Activated CD4-positive, alpha-beta T cell treated with anti-CD3 and anti-CD28 coated beads, Interleukin-2, amount 50 U/mL, for 1 hour (primary cell): ENCODE measurements around the gene CNTRL.
"Not testable (repeated sequence)": the region's sequence is repeated elsewhere in the genome, so short reads cannot be mapped to it uniquely, and the experiment has no call there.

Source experiments
- DNase-seq: peaks from one replicate; pipeline ENCODE4 v3.0.0-alpha.2; 2020

The CNTRL gene, protein sequence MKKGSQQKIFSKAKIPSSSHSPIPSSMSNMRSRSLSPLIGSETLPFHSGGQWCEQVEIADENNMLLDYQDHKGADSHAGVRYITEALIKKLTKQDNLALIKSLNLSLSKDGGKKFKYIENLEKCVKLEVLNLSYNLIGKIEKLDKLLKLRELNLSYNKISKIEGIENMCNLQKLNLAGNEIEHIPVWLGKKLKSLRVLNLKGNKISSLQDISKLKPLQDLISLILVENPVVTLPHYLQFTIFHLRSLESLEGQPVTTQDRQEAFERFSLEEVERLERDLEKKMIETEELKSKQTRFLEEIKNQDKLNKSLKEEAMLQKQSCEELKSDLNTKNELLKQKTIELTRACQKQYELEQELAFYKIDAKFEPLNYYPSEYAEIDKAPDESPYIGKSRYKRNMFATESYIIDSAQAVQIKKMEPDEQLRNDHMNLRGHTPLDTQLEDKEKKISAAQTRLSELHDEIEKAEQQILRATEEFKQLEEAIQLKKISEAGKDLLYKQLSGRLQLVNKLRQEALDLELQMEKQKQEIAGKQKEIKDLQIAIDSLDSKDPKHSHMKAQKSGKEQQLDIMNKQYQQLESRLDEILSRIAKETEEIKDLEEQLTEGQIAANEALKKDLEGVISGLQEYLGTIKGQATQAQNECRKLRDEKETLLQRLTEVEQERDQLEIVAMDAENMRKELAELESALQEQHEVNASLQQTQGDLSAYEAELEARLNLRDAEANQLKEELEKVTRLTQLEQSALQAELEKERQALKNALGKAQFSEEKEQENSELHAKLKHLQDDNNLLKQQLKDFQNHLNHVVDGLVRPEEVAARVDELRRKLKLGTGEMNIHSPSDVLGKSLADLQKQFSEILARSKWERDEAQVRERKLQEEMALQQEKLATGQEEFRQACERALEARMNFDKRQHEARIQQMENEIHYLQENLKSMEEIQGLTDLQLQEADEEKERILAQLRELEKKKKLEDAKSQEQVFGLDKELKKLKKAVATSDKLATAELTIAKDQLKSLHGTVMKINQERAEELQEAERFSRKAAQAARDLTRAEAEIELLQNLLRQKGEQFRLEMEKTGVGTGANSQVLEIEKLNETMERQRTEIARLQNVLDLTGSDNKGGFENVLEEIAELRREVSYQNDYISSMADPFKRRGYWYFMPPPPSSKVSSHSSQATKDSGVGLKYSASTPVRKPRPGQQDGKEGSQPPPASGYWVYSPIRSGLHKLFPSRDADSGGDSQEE (N-terminal part only)

DNA sequence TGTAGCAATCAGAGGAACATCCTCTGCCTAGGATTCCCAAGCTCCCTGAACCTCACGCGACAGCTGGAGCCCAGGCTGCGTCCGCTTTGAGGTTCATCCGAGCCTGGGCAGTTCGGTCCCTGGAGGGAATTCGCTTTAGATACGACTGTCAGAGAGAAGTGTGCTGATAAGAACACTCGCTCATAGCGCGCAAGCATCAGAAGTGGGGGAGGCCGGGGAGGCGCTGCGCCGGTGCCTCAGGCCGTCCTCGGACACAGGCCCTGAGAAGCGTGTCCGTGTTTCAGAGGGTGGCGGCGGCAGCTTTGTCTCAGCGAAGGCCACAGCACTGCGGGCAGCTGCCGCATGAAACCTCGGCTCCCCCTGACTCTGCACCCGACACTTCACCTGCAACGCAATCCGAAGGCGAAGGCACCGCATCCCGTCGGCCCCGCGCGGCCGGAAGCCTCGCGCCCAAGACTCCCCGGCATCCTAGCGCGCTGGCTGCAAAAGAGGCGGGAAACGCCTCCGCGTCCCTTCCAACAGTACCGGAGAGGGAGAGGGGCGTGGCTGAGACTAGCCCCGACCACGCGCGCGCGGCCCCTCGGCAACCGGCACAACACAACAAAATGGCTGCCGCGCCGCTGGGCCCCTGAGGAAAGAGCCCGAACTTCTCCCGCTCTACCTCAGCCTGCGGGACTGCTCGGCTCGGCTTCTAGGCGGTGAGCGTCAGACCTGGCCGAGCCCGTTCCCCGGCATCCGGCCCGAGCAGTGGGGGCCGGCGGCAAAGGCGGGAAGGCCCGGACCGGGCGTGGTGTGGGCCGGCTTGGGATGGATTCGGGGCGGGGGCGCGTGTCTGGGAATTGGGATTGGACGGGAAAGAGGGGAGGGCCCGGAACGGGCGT, at the start of gene CNTRL:
TSS of gene CNTRL (plus strand) at position 586 of the 881 bp plus-strand sequence. CDS start 13,372 bp downstream, outside the sequence.
- peak; percentile 80 for DNase-seq

DNA sequence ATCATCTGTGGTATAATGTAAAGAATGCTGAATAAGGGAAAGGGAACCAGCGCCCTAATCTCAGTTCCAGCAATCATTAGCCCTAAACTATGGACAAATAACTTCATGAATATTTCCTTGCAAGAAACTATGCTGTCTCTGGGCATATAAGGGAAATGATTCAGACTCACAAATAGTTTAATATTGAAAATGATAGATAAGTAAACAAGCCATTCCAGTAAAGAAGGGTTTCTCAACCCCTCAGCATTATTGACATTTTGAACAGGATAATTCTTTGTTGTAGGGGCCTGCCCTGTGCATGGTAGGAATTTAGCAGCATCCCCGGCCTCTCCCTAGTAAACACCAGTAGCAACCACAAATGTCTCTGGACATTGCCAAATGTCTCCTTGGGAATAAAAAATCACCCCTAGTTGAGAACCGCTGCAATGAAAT, 48.5 kb upstream of the CNTRL start:
- DNase-seq, result no peak

DNA sequence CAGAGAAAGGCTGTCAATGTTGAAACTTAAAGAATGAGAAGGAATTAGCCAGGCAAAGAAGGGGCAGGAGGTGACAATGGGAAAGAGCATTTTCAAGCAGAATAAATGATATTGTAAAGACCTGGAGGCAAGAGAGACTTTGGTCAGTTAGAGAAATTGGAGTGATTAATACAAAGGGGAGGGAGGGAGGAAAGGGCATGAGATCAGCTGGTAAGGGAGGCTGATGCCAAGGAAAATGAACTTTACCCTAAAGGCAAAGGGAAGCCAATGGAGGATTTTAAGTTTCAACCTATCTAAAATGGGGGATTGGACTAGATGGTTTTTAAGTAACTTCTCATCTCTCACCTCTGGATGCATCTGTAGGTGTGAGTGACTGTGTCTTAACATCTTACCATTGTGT, 48.0 kb upstream of the CNTRL start:
- no peak for DNase-seq

DNA sequence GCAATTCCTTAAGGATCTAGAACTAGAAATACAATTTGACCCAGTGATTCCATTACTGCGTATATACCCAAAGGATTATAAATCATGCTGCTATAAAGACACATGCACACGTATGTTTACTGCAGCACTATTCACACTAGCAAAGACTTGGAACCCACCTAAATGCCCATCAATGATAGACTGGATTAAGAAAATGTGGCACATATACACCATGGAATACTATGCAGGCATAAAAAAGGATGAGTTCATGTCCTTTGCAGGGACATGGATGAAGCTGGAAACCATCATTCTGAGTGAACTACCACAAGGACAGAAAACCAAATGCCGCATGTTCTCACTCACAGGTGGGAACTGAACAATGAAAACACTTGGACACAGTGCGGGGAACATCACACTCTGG, 46.5 kb upstream of the CNTRL start:
- not testable (repeated sequence) for DNase-seq

DNA sequence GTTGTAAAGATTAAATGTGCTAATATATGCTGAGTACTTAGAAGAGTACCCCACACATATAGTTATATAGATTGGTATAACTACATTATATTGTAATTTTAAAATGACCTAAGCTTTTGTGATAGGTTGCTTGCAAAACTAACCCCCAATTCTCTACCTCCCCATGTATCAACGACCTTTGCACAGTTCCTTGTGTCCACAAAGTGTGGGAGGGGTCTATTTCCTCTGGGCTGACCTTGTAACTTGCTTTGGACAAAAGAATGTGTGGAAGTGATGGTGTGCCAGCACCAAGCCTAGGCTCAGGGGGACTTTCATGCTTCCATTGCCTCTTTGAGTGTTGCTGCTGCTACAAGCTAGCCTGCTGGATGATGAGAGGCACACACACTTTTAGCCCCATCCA, 45.3 kb upstream of the CNTRL start:
- no peak for DNase-seq

DNA sequence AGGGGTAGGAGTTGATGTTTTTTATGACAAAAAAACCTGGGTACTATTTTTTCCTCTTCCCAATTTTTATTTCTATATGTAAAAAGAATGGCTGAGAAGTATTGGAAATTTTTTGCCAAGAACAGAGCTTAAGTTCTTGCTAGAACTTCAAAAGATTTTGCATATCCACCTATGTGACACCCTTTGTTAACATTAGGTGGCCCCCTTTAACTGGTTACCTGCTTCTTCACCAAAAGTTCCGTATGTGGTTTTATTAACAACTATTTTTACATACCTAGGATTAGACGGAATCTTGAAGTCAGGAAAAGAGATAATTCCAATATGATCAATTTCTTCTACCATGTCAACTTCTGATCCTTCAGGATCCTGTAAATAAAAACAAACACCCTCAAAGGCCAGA, 40.2 kb upstream of the CNTRL start:
- no peak for DNase-seq

DNA sequence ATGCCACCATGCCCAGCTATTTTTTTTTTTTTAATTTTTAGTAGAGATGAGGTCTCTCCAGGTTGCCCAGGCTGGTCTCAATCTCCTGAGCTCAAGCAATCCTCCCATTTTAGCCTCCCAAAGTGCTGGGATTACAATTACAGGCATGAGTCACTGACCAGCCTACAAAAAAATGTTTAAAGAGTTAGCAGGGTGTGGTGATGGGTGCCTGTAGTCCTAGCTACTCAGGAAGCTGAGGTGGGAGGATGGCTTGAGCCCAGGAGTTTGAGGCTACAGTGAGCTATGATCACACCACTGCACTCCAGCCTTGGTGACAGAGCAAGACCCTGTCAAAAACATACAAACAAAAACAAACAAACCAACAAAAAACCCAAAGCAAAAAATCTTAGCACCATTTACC, 39.0 kb upstream of the CNTRL start:
- DNase-seq, result not testable (repeated sequence)

DNA sequence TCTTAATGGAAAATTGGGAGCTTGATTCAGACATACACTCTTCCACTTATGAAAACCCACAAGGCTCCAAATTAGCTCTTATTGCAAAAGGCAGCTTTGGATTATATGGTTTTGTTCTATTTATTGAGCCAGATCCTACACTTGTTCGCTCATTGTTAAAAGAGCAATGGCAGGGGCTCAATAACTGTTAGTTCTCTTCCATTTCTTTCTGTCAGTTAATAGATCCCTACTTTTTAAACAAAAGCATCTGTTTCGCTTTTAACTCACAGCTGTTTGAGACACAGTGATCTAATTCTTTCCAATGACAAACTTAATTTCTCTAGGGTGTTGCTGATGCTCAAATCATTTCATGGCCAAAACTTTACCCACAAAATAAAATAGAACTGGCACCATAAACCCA, 36.4 kb upstream of the CNTRL start:
- DNase-seq, result no peak

DNA sequence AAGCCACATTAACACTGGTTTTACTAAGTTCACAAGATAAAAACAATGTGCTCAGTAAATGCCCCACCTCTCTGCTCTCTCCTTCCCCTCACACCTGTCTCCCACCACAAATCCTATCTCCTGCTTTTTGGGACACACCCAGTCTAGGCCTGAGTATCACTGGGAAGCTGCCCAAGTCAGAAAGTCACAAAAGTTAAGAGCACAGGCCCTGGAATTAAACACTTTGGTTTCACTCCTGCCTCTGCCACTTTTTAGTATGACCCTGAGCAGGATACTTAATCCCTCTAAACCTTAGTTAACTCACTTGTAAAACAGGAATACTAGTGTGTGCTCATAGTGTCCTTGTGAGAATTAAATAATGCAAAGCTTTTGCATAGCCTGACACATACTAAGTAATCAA, 36.0 kb upstream of the CNTRL start:
- no peak for DNase-seq

DNA sequence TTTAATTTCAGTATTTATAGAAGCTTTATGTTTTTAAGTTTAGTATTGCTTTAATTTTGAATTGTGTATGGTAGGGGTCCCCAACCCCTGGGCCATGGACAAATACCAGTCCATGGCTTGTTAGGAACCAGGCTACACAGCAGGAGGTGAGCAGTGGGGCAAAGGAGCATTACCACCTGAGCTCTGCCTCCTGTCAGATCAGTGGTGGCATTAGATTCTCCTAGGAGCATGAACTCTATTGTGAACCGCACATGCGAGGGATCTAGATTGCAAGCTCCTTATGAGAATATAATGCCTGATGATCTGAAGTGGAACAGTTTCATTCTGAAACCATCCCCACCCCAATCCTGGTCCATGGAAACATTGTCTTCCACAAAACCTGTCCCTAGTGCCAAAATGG, 26.6 kb upstream of the CNTRL start:
- DNase-seq, result no peak

DNA sequence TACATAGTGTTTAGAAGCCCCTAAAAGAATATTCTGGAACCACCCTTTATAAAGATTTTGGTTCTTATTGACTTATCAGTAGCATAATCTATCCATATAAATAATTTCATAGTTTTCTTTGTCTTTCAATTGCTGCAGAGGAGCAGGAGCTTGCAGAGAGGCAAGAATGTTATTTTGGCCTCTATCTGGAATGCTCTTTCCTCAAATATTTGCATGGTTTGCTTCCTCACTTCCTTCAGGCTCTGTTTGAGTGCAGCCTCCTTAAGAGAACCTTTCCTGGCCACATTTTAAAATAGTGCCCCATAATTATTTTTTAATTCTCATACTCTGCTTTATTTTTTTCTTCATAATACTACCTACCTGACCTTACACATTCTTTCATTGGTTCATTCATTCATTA, 26.1 kb upstream of the CNTRL start:
- DNase-seq, result no peak

DNA sequence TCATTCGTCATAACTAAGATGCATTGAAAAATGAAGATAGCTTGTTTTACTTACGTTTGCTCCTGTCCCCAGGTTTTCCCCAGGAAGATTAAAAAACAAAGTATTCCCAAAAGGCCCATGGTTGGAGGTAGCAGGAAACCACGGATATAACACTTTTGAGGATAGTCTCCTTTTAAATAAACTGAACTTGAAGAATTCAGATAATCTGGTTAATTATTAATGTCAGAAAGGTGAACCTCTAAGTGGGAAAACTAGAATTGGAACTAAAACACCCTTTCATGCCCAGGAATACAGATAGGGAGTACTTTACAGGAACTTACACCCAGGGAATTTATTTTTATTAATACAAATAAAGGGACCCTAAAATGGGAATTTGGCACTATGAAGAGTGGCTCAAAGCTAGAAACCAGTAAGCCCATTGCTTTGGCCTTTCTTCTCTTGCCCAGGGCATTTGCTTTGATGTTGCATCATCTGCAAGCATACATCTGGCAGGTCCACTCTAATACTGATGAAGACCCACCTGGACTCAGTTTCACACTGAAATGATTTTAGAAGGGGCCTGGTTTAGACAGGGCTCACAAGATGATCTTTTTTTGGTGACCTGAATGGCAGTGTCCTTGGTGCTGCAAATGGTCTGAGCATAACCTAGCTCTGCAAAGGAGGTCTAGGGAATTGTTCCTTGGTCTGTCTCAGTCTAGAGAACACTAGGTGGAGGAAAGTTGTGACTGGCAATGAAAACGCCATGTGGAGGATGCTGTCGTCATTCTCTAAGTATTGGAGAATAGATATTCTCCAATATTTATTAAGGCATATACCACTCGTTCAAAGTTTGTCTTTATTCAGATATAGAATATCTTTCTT, 24.4 kb upstream of the CNTRL start, which contains the start of gene C5:
TSS of gene C5 (minus strand) at position 148 of the 861 bp plus-strand sequence. CDS start at position 119, 29 bp downstream.
- DNase-seq, result no peak

DNA sequence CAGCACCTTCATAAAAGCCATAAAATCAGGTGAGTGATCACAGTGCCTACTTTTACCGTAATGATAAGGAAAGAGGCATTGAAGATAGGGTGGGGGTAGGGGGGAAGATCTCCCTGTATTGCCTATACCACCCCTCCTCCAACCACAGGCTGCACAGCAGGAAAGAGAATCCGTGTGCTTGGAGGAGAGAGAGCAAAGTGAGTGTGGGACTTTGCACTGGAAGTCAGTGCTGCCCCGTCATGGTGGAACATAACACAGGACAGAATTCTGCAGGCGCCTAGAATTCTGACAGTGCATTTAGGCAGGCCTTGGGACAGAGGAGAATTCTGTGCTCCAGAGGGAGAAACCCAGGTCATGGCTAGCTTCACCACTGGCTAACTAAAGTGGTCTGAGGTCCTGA, 21.2 kb upstream of the CNTRL start:
- DNase-seq, result no peak

DNA sequence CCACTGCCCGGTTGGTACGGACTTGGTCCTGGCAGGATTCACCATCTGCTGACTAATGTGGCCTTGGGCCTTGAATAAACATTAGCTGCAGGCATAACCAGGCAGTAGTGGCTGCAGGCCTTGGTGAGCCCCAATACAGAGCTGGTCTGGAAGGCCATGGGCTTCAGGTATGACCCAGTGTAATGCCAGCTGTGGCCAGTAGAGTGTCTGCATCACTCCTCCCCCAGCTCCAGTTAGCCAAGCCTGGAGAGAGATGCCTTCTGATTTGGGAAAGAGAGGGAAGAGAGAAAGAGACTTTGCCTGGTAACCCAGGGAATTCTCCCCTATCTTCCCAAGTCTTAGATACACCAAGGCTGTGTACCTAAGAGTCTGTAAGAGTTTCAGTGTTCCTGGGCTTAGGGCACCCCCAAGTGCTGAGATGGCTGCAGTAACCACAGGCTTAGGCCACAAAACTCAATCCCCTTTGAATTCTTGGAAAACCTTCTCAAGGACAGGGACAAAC, 19.1 kb upstream of the CNTRL start:
- DNase-seq, result no peak

DNA sequence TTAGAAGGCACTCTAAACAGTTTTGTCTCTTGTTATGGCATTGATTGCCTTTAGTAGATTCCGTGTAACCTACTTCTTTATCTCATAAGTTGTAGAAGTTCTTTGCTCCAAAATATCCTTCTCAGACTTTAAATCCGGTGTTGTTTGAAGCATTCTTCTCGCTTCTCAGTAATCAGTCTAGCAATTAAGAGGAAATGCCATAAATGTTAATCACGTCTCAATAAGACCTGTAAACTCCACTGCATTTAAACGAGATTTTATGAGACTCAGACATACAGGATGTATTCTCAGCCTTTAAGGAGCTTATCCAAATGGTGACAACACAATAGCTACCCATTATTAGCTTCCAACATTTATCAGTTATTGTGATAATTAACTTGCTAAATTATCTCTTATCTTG, 16.9 kb upstream of the CNTRL start:
- DNase-seq, result no peak

DNA sequence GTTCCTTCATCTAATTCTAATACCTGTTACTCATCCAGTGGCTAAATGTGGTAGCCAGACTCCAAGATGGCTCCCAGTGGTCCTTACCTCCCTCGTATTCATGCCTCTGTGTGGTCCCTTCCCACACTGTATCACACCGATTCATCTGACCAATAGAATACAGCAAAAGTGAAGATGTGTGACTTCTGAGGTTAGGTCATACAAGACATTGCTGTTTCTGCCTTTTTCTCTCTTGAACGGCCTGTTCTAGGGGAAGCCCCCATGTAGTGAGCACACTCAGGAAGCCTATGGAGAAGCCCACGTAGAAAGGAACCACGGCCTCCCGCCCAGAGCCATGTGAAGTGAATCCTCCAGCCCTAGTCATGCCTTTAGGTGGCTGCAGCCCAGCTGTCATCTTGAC, 15.2 kb upstream of the CNTRL start:
- DNase-seq, result no peak

DNA sequence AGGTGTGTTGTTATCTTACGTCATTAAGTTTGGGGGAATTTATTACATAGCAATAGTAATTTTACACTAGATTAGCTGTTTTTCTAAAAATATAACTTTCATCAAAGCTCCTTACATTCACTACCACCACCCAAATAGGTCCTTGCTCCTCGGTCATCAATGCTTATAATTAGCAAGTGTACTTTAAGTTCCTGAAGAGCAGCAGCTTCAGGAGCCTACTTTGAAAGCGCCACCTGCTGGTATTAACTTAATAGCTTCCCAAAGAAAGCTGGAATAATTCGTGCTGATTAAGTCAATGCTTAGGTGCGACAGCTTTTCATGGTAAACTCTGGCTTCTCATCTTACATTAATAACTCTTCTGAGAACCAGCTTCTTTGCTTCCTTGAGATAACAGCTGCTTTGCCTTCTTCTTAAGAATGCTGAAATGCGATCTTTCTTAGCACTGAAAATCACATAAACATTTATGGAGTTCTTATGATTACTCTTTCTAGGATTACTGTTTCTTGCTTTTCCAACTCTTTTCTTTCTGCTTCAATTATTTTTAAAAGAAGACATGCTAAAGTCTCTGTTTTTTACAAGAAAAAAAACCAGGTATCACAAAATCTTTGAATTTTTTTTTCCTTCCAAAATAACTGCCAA, 14.6 kb upstream of the CNTRL start:
- DNase-seq, result no peak

DNA sequence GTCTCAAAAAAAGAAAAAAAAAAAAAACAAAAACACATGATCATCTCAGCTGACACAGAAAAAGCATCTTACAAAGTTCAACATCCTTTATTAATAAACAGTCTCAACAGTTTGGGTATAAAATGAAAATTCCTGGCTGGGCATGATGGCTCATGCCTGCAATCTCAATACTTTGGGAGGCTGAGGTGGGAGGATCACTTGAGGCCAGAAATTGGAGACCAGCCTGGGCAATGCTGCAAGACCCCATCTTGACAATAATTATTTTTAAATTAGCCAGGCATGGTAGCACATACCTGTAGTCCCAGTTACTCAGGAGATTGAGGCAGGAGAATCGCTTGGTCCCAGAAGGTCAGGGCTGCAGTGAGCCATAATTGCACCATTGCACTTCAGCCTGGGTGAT, 7.9 kb upstream of the CNTRL start:
- no peak for DNase-seq

DNA sequence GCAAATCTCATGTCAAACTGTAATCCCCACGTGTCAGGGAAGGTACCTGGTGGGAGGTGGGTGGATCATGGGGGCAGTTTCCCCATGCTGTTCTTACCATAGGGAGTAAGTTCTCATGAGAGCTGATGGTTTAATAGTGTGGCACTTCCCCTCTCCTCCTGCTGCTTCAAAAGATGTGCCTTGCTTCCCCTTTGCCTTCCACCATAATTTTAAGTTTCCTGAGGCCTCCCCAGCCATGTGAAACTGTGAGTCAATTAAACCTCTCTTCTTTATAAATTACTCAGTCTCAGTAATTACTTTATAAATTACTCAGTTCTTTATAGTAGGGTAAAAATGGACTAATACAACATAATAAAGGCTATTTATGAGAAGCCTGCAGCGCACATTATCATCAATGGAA, 7.1 kb upstream of the CNTRL start:
- DNase-seq, result no peak

DNA sequence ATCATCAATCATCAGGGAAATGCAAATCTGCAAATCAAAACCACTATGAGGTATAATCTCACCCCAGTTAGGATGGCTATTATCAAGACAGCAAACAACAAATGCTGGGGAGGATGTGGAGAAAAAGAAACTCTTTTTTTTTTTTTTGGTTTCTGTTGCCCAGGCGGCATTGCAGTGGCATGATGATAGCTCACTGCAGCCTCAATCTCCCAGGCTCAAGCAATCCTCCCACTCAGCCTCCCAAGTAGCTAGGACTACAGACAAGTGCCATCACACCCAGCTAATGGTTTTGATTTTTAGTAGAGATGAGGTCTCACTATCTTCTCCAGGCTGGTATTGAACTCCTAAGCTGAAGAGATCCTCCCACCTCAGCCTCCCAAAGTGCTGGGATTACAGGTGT, 5.4 kb upstream of the CNTRL start:
- DNase-seq, result no peak
